Activated T-helper 1 cell treated with Interleukin-2 at 50 U/mL for 16 hours (primary cell): Measurements from ENCODE around the gene NEURL1.
"Not testable (repeated sequence)": the region's sequence is repeated elsewhere in the genome, so short reads cannot be mapped to it uniquely, and the experiment has no call there.

Source experiments
- DNase-seq: peaks from one replicate; pipeline ENCODE4 v3.0.0-alpha.2; 2020; ENCODE audit warnings: low read depth

NEURL1 gene

DNA sequence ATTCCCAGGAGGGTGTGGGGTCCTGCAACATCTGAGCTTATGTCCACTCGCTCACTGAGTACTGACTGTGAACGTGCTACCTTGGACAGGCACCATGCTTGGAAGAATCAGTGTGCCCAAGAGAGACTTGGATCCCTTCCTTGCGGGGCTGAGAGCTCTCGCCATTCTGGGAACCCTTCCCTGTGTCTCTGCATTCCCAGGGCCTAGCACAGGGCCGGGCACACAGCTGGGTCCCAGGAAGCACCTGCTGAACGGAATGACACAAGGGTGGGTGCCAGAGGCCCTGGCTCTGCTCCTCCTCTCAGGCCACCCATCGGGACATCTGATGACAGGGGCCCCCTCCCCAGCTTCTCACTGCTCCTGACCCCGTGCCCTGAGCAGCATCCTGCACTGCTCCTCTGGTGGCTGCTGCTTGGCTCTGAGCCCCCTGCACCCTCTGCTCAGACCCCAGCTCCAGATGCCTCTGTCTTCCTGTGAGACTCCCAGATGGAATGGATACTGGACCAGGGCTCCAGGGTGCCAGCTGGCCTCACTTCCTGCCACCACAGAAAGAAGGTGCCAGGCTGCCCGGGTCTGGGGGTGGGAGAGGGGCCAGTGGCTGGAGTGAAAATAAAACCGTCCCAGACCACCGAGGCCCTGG, 129.6 kb downstream of the NEURL1 start:
- no peak for DNase-seq

GRCh38 chr10:103626178-103626577, 132.7 kb downstream of the NEURL1 start:
- DNase-seq = no peak

DNA sequence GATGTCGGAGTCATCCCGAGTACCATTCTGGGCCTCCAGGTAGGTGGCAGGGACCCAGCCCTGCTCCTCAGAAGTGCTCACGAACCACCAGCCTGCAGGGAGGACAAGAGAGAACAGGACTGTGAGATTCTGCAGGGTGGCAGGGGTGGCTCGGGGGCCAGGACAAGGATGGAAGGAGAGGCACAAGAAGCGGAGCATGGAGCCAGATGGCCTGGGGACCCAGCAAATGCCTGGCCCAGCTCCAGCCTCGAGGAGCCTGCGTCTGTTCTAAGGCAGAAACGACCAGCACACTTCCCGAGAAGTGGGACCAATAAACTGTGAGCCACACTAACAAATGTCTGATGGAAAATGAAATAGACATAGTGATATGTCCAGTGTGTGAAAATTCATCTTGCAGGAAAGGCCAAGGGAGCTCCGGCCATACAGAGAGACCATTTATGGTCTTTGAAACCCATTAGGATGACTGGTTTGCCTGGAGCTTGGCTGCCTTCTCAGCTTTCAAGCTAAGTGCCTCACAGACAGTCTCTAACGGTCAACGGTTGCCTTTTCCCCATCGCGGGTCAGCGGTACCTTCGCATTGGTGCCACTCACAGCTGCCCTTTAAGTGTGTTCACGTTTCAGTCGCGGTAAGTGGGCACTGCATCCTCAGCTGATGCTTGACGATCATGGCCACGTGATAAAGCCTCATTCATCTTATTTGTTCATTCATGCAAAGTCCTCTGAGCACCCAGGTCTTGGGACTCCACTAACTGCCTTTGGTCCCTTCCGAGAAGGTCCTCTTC, 133.8 kb downstream of the NEURL1 start:
- DNase-seq = no peak

DNA sequence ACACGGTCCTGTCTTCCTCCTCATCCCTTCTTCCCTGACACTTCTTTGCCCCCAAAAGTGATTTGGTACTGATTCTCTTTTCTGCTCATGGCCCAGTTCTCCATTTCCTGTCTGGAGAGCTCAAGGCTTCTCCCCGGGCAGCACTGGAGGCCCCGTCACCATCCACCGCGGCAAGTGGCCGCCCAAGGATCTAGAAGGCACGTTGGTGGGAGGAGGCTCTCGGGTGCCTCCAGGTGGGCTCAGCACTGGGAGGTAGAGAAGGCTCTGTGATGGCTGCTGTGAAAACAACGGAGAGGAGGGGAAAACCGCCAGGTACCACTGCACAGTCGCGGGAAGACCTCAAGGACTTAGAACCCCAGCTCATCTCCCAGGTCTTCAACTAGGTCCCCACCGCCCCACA, 134.4 kb downstream of the NEURL1 start:
- DNase-seq = no peak

- DNase-seq = no peak
Measured at GRCh38 chr10:103629581-103629980, 136.1 kb downstream of the NEURL1 start.

GRCh38 chr10:103630156-103630555, 136.7 kb downstream of the NEURL1 start:
- no peak for DNase-seq

DNA sequence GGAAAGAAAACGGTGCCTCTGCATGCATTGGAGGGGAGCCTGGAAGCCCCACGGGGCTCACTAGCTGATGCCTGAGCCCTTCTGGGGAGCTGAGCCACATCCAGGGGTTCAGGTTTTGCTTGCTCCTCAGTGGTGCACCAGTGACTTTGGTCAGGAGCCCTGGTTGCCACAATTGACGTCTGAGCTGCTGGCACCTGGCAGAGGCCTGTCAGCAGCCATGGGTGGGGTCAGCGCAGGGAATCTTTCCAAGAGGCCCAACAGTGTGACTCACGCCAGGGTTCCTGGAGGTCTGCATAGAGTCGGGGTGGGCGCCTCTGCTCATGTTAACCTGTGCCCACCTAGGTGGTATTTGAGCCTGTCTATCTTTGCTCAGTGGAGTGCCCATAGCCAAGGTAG, 138.7 kb downstream of the NEURL1 start:
- no peak for DNase-seq

GRCh38 chr10:103632871-103633270, 139.4 kb downstream of the NEURL1 start:
- not testable (repeated sequence) for DNase-seq

DNA sequence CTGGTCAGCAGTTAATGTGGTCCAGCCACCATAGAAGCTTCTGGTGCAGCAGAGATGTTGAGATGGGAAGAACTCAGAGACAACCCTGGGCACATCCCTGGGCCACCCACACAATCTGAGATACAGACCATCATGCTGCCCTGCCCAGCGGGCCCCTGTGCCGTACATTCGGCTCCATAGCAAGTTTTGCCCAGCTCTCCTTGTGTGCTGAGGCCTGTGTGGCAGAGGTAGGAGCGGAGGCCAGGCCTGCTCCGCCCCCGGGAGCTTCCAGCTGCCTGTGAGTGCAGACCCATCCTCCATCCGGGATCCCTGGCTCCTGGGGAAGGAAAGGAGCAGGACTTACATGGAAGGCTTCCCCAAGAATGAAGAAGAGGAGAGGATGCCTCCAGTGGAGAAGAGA, 140.3 kb downstream of the NEURL1 start:
- DNase-seq = no peak

DNA sequence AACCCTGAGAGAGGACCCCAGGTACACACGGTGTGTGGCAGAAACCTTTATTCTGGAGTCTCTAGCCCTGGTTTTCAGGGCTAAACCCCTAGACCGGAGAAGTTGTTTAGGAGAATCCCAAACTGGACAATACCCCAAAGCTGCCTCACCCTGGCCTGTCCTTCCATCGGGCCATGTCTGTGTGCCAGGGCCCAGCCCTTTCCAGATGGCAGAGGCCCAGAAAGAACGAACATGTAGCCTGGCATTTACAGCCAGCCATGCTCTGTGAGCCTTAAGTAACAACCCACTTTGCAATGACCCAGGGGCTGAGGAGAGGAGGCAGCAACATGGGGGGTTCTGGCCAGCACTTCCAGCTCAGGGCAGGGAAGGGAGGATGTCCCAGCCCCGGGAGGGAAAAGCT, 142.1 kb downstream of the NEURL1 start:
- DNase-seq = no peak

GRCh38 chr10:103636492-103636891, 143.0 kb downstream of the NEURL1 start:
- DNase-seq = no peak

DNA sequence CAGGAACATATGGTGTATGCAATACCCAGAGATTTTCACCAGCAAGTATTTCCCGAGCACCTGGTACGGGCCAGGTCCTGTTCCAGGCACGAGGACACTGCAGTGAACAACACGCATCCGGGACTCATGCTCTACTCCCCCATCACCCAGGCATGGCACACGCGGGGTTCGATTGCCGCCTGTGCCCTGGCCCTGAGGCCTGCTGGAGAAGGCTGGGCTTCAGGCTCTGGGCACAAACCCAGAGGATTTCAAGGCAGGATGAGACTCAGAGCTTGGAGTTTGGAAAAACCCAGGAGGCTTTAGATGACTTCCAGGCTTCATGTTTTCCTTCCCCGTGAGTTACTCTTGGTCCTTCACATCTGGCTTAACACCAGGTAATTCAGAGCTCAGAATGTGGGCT, 143.5 kb downstream of the NEURL1 start:
- DNase-seq = no peak

- no peak for DNase-seq
Measured at GRCh38 chr10:103637927-103638557, 144.5 kb downstream of the NEURL1 start.

- no peak for DNase-seq
Measured at GRCh38 chr10:103638948-103639347, 145.4 kb downstream of the NEURL1 start.

DNA sequence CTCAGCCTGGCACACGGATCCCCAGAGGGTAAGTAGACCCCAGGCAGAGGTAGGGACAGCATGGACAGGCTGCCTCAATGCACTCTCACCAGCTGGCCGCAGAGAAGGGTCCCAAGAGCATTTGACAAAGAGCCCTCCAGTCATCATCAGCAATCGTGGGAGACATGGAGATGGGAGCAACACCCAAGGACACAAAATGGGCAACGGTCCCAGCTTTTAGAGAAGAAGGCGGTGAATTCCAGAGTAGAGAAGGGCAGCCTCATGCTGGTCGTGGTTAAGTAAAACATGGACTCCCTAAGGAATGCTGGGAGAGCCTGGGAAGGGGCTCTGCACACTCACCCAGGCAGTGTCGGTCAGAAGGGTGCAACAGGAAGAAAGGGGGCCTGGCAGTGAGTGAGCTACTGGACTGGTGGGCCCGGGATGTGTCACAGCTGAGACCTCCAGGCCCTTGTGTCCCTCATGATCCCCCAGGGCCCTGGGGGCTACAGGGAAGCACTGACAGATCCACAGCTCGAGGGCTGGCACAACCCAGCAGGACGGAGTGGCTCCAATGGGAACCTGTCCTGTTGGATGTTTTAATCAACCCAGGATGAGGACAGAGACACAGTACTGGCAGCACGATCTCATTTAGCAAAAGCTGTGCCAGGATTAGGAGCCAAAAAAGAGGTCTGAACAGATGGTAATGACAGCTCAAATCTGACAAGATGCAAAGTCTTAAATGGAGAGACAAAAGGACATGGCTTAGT, 147.1 kb downstream of the NEURL1 start:
- DNase-seq = no peak

DNA sequence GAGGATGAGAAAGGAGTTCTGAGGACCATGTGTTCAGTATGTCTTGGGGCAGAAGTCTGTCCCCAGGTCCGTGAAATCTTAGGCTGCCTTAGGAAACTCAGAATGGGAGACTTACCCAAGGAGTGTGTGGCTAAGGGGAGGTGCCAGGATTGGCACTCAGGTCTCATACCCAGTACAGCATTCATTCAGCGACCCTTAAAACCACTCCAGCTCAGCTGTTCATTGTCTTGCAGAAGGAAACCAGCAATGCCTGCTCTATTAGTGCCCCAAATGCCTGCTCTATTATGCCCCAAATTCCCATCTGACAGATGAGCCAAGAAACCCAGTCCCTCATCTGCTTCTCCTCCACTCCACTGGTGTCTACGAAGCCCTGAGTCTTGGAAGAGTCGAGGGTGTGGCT, 147.8 kb downstream of the NEURL1 start:
- DNase-seq = no peak
